GM21717 (cell line): ENCODE measurements around the gene MAGEC2.

Experiments used
- ATAC-seq: cut with Tn5 transposase; IDR thresholded peaks from one replicate; pipeline ENCODE4 v1.9.1; 2021; ENCODE audit warnings: mild to moderate bottlenecking, moderate library complexity; ENCODE audit not compliant: unreplicated experiment

MAGEC2 gene, protein sequence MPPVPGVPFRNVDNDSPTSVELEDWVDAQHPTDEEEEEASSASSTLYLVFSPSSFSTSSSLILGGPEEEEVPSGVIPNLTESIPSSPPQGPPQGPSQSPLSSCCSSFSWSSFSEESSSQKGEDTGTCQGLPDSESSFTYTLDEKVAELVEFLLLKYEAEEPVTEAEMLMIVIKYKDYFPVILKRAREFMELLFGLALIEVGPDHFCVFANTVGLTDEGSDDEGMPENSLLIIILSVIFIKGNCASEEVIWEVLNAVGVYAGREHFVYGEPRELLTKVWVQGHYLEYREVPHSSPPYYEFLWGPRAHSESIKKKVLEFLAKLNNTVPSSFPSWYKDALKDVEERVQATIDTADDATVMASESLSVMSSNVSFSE

DNA sequence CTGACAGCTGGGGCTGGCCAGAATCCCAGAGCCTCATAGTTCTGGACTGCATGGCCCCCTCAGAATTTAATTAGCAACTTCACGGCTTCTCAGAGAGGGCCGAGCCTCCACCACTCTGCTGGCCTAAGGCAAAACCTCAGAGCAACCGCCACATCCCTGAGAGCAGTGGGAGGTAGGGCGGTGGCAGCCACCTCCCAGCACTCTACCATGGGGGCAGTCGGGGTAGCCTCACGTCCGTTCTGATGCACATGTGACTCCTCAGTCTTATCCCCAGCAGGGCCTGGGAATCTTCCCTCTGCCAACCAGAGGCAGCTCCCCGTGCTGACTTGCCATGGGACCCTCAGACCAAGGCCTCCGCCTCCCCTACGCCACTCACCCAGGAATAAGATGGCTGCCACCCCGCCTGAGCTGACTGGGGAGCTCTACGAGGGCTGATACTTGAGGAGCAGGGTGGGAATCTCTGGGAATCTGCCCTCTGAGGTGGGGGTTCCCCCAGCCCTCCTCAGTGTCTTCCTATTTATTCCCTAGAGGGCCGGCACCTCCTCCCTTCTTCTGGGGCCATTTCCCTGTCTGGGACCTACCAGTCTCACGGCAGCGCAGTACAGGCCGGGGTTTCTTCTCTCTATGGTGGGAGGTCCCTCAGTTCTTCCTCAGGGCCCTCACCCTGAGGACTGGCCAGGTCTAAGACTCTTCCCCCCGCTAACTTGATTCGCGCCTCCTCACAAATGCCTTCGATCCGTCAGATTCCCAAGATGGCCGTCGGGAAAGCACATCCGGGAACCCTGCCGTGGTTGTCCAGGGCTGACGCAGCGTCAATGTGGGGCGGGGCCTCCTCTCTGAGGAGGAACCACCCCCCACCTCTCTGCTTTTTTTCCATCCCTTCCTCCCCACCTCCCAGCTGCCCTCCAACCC lies at the start of gene MAGEC2:
Gene MAGEC2 (minus strand): TSS at position 769 of the 912 bp plus-strand sequence. CDS start 1,303 bp downstream, outside the sequence.
- no peak for ATAC-seq

DNA sequence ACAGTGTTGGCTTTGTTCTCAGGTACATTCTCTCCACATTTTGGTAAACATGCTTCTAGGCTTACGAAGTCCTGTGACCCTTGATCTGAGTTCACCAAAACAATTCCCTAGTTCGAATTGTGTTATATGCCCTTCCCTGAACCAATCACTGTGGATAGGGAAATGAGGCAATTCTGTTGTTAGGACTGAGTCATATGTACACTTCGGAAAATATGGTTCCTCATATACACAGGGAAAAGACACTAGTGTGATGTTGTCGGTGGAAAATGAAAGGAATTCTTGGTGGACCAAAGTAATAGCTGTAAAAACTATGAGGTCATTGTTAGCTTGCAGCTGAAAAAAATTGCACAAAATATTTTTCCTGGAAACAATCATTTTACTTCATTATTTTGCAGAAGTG lies 46.6 kb upstream of the MAGEC2 start:
- ATAC-seq = no peak

DNA sequence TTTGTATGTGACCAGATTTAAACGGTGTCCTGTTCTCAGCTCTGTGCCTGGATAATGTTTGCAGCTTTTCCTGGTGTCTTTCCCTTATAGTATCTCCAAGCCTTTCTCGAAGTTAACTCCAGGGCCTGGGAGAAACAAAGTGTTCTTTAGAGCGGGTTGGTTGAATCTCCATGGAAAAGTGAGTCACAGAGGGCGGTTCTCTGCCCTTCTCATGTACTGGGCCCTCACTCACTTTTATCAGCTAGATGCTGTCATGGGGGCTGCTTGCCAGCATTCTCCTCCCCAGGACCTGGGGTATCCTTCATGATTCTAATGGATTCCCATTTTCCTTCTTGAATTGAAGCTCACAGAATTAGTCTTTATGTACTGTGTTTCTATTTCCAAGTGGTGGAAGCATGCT lies 46.1 kb upstream of the MAGEC2 start:
- ATAC-seq = no peak

DNA sequence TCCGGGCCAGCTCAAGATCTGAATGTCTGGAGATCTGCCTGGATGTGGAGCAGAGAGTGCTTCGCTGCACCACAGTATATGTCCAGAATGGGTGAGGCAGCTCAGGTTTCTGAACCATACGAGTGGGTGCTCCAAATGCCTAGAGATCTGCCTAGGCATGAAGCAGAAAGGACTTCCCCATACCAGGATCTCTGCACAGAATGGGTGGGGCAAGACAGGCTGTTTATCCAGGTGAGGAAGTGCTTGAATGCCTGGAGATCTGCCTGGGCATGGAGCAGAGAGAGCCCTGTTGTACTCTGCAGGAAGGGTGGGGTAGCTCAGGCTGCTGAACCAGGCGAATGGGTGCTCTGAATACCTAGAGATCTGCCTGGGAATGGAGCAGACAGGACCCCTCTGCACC lies 45.4 kb upstream of the MAGEC2 start:
- ATAC-seq = no peak

DNA sequence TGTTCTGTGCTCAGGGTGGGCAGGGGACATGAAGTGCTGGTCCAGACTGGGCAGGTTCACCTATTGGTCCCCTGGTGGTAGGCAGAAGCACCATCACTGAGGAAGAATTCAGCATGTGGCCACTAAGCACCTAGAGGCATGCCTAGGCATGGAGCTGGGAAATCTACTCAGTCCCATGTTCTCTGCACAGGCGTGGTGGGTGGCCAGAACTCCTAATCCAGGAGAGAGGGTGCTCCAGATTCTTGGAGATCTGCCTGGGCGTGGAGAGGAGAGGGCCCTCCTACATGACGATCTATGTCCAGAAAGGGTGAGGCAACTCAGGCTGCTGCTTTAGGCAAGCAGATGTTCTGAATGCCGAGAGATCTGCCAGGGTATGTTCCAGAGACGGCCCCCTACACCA lies 44.6 kb upstream of the MAGEC2 start:
- ATAC-seq = no peak

DNA sequence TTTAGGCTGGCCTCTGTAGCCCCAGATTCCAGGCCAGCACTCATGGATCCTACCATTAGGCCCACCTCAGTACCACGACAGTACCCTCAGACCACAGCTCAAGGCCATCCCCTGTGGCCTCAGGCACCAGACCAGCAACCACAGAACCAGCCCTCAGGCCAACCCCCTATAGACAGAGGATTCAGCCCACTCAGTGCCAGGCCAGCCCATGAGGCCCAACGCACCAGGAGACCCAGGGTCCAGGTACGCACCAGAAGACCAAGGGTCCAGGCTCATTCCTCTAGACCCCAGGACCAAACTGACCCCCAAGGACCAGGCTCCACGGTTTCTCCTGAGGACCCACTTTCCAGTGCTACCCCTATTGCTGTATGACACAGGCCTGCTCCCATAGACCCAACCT lies 39.5 kb upstream of the MAGEC2 start:
- no peak for ATAC-seq

DNA sequence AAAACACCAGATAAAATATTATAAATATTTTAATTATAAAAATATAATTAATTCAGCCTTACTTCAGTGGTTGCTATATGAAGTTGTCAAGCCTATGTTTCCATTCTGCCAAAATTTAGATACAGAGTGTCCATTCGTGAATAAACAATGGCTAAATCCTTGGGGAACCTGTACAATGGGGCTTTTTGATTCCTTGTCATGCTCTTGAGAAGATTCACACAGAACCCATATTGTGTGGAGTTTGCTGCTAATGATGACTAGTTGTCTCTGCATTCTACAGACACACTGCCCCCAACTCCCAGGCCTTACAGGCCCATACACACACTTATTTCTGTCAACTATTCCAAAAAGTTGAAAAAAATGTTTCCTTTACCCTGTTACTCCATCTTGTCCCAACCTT lies 33.4 kb upstream of the MAGEC2 start:
- no peak for ATAC-seq

DNA sequence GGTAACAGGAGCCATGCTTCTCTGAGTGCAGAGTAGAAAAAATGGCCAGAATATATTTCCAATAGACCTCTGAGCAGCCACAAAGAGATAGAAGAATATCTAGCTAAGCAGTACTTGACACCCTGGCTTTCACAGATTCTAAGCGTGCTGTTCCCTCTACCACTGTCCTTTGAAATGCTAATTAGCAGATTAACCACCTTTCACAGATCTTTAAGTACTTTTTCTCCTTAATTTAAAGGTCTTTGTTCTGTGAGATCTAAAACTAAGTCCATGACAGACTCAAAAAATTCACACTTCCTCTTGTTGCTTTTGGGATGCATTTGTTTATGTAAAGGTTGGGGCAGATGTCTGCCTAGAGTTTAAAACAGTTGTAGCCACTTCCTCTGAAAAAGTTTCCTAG lies 28.3 kb upstream of the MAGEC2 start:
- no peak for ATAC-seq

DNA sequence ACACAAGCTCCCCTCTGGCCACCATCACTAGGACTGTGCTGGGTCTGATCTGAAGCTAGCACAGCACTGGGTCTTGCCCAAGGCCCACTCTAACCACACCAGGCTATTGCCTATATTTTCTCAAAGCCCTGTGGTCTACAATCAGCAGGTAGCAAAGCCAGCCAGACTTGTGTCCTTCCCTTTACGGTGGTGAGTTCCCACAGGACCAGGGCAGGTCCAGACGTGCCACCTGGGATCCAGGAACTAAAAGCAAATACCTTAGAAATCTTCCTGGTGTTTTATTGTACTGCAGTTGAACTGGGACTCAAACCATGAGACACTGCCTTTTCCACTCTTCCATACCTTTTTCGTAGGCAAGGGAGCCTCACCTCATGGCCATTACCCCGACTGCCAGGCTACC lies 9.0 kb upstream of the MAGEC2 start:
- no peak for ATAC-seq

DNA sequence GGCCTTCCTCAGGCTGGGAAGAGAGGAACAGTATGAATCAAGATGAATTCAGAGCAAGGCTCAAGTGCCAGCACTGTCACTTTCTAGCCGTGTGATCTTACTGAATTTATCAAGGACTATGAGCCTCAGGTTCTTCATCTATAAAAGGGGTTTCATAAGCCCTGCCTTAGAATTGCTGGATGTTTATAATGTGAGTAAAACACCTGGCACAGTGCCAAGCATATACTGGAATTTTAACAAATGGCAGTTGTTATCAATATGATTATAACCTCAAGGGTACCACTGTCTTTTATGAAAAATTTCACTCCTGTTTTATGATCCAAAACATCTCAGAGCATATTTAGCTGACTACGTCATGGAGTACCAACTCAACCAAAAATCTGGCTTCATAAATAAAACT lies 4.0 kb downstream of the MAGEC2 start:
- no peak for ATAC-seq

DNA sequence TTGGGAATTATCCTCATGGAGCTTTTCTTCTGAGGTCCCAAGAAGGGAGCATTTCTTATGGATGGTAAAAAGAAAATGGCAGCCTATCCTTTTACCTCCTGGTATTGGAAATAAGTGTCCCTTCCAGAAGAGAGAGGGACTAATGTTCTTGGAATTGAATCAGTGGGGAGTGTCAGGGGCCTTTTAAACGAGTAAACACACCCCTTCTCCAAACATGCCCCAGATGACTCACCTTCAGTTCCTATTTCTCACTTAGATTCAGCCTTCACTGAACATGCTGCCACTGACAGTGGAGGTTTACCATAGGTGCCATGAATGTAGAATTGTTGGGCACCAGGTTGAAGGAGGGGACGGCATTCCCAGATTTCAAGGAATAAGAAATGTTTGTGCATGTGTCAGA lies 19.0 kb downstream of the MAGEC2 start:
- no peak for ATAC-seq

DNA sequence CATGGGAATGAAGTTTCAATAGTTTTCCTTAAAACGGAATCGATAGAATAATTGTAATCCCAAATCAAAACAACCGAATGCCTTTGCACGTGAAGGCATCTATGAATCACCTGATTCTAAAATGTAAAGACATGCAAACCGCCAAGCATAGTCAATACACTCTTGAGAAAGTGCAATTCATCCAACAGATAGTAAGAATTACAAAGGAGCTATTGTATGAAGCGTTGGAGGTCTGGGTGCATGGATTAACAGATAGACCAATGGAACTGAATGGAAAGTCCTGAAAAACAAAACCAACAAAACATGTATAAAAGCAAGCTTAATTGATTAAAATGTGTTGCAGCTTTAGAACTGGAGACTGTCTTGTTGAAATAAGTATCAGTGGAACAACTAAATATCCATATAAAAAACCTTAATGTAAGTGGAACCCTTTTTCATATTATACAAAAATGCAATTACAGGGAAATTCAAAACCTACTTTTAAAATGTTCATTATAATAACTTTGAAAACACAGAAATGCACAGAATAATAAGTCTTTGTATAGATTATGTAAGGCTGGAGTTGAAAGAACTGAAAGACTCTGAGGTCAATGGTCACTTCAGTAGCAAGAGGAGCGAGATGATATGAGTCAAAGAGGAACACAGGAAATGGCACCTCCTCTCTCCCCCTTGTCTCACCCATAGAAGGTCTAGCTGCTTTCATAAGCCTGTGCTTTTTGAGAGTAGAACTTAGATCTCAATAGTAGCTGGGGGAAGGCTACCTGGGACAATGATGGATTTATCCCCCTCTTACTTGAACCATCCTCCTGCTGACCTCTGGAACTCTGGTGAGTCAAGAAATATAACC lies 20.1 kb downstream of the MAGEC2 start:
- no peak for ATAC-seq

DNA sequence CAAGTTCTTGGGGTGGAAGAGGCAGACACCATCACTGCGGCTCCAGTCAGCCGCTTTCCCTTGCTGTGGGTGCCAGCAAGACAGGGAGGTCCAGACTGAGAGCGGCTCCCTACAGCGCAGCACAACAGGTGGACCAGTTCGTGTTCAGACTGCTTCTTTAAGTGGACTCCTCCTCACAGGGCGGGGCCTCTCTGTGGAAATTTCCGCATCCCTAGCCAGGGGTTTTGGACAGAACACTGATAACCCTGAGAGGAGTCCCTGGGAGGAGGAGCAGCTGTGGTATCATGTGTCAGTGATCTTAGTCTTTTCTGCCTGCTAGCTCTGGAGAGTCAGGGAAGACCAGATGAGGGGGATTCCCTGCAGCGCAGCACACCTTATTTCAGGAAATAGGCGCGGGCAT lies 48.5 kb downstream of the MAGEC2 start:
- no peak for ATAC-seq
